Measurements from ENCODE around the gene KCNB1. TPM values are rescaled to one million over a fixed set of nuclear protein-coding genes. Genes with fewer than 3 reads are reported as not detected.

KCNB1 gene
- total RNA-seq, 1 donor from 2014 or later: 1.3 TPM

GRCh38 chr20:49435639-49436038 is 46.8 kb downstream of the KCNB1 start:
- no peak overlapping the region for H3K4me3 Mint-ChIP-seq (ENCODE audit: unreplicated experiment)
- no peaks in the 10 kb centered on the region for H3K36me3 Mint-ChIP-seq (ENCODE audit: low read depth)
- no peak overlapping the region for H3K27ac Mint-ChIP-seq (ENCODE audit: unreplicated experiment)
- H3K4me1 Mint-ChIP-seq (ENCODE audit: low read depth): peaks cover 16% of the 10 kb centered on the region
- TF ChIP-seq CTCF (IDR thresholded peaks at IDR 0.05): no peak
- peaks cover 17% of the 10 kb centered on the region for H3K27me3 Mint-ChIP-seq (ENCODE audit: low read depth)
- no peaks in the 10 kb centered on the region for H3K9me3 Mint-ChIP-seq (ENCODE audit: low read depth)
- DNase-seq (ENCODE audit: low spot score): no peak

- Mint-ChIP-seq H3K9me3 (ENCODE audit: low read depth) (no peaks in the 10 kb centered on the region), H3K36me3 (ENCODE audit: low read depth) (no peaks in the 10 kb centered on the region), H3K4me1 (ENCODE audit: low read depth) (peaks cover 4% of the 10 kb centered on the region), H3K4me3 (ENCODE audit: unreplicated experiment) (no peak overlapping the region), H3K27ac (ENCODE audit: unreplicated experiment) (no peak overlapping the region), H3K27me3 (ENCODE audit: low read depth) (peaks cover 21% of the 10 kb centered on the region)
- DNase-seq (ENCODE audit: low spot score): no peak
- TF ChIP-seq CTCF (IDR thresholded peaks at IDR 0.05): no peak
Measured at GRCh38 chr20:49433333-49433732, 49.1 kb downstream of the KCNB1 start.

- no peak for TF ChIP-seq CTCF (IDR thresholded peaks at IDR 0.05)
- Mint-ChIP-seq H3K9me3 (ENCODE audit: low read depth) (no peaks in the 10 kb centered on the region), H3K4me1 (ENCODE audit: low read depth) (peaks cover 11% of the 10 kb centered on the region), H3K27ac (ENCODE audit: unreplicated experiment) (no peak overlapping the region), H3K27me3 (ENCODE audit: low read depth) (peaks cover 18% of the 10 kb centered on the region), H3K36me3 (ENCODE audit: low read depth) (no peaks in the 10 kb centered on the region), H3K4me3 (ENCODE audit: unreplicated experiment) (no peak overlapping the region)
- no peak for DNase-seq (ENCODE audit: low spot score)
Measured at GRCh38 chr20:49432550-49432949, 49.9 kb downstream of the KCNB1 start.

GRCh38 chr20:49431329-49431728 is 51.1 kb downstream of the KCNB1 start:
- H3K27me3 Mint-ChIP-seq (ENCODE audit: low read depth): peaks cover 11% of the 10 kb centered on the region
- DNase-seq (ENCODE audit: low spot score): no peak
- no peak for TF ChIP-seq CTCF (IDR thresholded peaks at IDR 0.05)
- H3K9me3 Mint-ChIP-seq (ENCODE audit: low read depth): no peaks in the 10 kb centered on the region
- no peak overlapping the region for H3K4me3 Mint-ChIP-seq (ENCODE audit: unreplicated experiment)
- peaks cover 19% of the 10 kb centered on the region for H3K4me1 Mint-ChIP-seq (ENCODE audit: low read depth)
- H3K36me3 Mint-ChIP-seq (ENCODE audit: low read depth): no peaks in the 10 kb centered on the region
- H3K27ac Mint-ChIP-seq (ENCODE audit: unreplicated experiment): no peak overlapping the region

- Mint-ChIP-seq H3K9me3 (ENCODE audit: low read depth) (no peaks in the 10 kb centered on the region), H3K27me3 (ENCODE audit: low read depth) (peaks cover 12% of the 10 kb centered on the region), H3K36me3 (ENCODE audit: low read depth) (no peaks in the 10 kb centered on the region), H3K4me1 (ENCODE audit: low read depth) (peaks cover 19% of the 10 kb centered on the region), H3K4me3 (ENCODE audit: unreplicated experiment) (no peak overlapping the region), H3K27ac (ENCODE audit: unreplicated experiment) (no peak overlapping the region)
- TF ChIP-seq CTCF (IDR thresholded peaks at IDR 0.05): no peak
- no peak for DNase-seq (ENCODE audit: low spot score)
Measured at GRCh38 chr20:49430320-49430719, 52.1 kb downstream of the KCNB1 start.

Data from chondrocyte (in vitro differentiated cells).